Posterior vena cava (tissue), 2 donors: ENCODE results near the gene N4BP2. TPM values are rescaled to one million over a fixed set of nuclear protein-coding genes. Genes with fewer than 3 reads are reported as not detected.

ENCODE experiments used
- DNase-seq: peaks from one replicate; pipeline ENCODE4 v3.0.0-alpha.2; 2020; ENCODE audit warnings: low spot score
- intact Hi-C, 2 donors: fragments of 100-400 bp; cut with DNase I; formaldehyde crosslinking; loops; one replicate each; pipeline versions ENCODE4 v1.14.1 to v1.14.2; 2022 to 2023
- total RNA-seq, 2 donors: library from RNA; stranded (reverse); fragmentation: NEBNext Ultra II Directional; extraction: Animal tissue kit (Norgen Biotek cat#: 25700); gene quantifications; one replicate each; pipeline ENCODE4 v1.2.1, GENCODE V29; 2021
- donor health status: DM: yes; HTN: yes; CAD: no.
- donor health status: DM: yes; HTN: yes; CAD: no.

Gene N4BP2
- total RNA-seq, 2 donors from 2014 or later: 7.9 to 9.1 TPM

GRCh38 chr4:40199999-40200874, 143.6 kb downstream of the N4BP2 start:
- intact Hi-C loops: no loop called here
- DNase-seq: no peak

GRCh38 chr4:40200875-40201801, 144.5 kb downstream of the N4BP2 start:
- intact Hi-C loops: no loop called here
- DNase-seq: no peak

DNA sequence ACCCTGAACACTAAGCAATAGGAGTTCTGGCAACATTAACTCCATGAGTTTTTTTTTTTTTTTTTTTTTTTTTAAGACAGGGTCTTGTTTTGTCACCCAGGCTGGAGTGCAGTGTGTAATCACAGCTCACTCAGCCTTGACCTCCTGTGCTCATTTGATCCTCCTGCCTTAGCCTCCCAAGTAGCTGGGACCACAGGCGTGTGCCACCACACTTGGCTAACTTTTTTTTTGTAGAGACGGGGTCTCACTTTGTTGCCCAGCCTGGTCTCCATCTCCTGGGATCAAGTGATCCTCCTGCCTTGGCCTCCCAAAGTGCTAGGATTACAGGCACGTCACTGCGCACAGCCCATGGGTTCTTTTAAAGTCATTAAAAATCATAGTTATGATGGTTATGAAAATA, 145.2 kb downstream of the N4BP2 start:
- DNase-seq: no peak
- intact Hi-C loops: no loop called here

DNA sequence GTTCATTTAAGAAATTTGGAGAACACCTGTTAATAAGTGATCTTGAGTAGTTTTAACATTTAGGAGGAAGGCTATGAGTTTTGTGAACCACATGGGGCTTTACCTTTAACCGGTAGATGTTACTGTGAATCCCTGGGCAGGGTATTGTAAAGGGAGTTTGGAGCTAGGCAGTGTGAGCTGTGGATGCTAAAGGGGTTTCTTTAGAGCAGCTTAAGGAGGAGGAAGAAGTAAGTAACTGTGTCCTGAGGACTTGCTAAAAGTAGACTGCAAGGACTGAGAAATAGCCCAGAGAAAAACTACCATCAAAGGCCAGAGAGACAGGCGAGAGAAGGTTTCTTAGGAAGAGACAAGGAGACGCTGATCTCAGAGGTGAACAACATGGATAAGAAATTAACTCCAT, 145.8 kb downstream of the N4BP2 start:
- DNase-seq: no peak

DNA sequence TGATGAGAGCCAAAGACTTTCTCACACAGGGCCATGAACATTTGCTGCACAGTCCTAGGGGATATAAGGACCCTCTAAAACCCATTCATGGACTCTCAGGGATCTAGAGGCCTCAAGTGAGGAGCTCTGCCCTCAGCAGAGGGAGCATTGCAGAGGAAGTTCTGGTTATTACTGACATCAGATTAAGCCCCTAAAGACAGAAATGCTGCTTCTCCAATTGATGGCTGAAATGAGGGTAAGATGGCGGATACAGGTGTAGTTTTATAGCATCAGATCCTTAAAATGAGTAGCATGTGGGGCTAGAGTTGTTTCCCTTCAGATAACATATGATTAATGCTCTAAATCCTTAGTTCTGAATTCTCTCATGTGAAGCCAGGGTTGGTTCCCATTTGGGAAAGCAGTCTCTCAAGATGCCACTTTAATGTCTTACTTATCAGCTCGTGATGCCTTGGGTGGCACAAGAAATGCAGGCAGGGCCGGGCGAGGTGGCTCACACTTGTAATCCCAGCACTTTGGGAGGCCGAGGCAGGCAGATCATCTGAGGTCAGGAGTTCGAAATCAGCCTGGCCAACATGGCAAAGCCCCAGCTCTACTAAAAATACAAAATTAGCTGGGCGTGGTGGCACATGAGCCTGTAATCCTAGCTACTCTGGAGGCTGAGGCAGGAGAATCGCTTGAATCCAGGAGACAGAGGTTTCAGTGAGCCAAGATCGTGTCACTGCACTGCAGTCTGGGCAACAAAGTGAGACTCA, 148.0 kb downstream of the N4BP2 start:
- intact Hi-C loops: no loop called here
- DNase-seq: no peak

More for the DNA sequence above, 145.8 kb downstream of the N4BP2 start:
- intact Hi-C loops: no loop called here

DNA sequence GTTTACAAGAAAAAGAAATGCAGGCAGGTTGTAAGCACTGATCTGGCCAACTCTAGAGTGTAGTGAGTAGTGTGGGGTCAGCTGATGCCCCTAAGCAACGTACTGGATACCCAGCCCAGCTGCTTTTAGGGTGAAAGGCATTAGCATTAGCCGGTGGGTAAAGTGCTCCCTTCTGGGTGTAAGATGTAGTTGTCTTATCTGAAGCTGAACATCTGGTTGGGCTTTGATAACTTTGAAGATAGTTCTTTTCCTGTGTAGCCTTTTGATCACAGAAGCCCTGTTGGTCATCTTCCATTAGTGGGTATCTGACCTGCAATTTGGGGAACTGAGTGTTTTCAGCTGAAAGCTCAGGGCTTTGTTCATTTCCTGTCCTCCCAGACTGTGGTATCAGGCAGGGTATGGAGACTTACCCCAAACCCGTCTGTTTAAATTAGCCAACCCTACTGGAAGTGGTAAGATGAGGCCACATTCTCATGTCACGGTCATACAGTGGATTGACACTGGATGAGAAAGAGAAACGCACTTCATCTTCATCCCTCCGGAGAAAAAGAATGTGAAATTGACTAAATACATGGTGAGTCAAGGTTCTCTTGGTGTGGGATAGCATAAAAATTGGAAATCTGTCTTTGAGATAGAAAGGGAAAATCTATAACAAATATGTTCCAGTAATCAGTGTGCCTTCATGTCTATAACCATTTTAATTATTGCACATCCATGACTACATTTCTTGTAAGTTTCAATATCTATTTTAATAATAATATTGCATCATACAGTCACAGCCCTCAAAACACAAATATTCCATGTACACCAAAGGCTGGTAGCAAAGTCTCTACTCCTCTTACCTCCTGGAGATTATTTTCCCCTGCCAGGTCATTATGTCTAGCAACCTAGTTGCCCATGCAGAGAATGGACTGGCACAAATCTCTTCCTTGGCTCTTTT, 148.9 kb downstream of the N4BP2 start:
- intact Hi-C loops: no loop called here
- no peak for DNase-seq

GRCh38 chr4:40206426-40206825, 149.8 kb downstream of the N4BP2 start:
- DNase-seq: no peak
- intact Hi-C loops: no loop called here

Other genes starting within 250 kb of the N4BP2 start
- 10 to 100 TPM; 52.3 to 56.6 TPM for gene PDS5A, start 78.9 kb upstream of the N4BP2 start, total RNA-seq
- 1 to 10 TPM; 3.2 to 4.2 TPM for gene RHOH, start 140.2 kb downstream of the N4BP2 start, total RNA-seq